LNCaP clone FGC (cell line): ENCODE measurements around the gene SBK1.

Source experiments
- DNase-seq: peaks from one replicate; pipeline ENCODE4 v3.0.0-alpha.2; 2011; ENCODE audit warnings: low read depth
- H3K4me3 ChIP-seq: 2 replicates; pipeline ENCODE4 v1.5.1; 2011; ENCODE audit warnings: mild to moderate bottlenecking, low read depth, low read length, control low read depth
- TF ChIP-seq, protein P1 (sequence below): IDR thresholded peaks from 2 replicates; pipeline ENCODE4 v1.5.1; 2012; ENCODE audit warnings: mild to moderate bottlenecking; ENCODE audit not compliant: control insufficient read depth, insufficient read depth; ENCODE audit errors: extremely low read depth

SBK1 gene

GRCh38 chr16:28304214-28304613 is 11.9 kb downstream of the SBK1 start:
- no peak for DNase-seq
- TF ChIP-seq, protein P1, sequence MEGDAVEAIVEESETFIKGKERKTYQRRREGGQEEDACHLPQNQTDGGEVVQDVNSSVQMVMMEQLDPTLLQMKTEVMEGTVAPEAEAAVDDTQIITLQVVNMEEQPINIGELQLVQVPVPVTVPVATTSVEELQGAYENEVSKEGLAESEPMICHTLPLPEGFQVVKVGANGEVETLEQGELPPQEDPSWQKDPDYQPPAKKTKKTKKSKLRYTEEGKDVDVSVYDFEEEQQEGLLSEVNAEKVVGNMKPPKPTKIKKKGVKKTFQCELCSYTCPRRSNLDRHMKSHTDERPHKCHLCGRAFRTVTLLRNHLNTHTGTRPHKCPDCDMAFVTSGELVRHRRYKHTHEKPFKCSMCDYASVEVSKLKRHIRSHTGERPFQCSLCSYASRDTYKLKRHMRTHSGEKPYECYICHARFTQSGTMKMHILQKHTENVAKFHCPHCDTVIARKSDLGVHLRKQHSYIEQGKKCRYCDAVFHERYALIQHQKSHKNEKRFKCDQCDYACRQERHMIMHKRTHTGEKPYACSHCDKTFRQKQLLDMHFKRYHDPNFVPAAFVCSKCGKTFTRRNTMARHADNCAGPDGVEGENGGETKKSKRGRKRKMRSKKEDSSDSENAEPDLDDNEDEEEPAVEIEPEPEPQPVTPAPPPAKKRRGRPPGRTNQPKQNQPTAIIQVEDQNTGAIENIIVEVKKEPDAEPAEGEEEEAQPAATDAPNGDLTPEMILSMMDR = no peak
- no peak overlapping the region for H3K4me3 ChIP-seq

DNA sequence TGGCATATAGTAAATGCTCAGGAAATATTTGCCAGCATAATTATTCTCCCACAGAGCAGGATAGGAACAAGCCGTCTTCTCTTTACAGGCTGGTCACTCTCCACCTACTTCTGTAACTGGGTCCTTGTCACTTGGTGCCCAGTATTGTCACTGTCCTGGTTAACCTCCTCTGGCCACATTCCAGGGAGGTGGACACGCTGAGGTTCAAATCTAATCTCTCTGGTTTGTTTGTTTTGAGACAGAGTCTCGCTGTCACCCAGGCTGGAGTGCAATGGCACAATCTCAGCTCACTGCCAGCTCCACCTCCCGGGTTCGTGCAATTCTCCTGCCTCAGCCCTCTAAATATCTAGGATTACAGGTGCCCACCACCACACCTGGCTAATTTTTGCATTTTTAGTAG is 15.6 kb downstream of the SBK1 start:
- no peak overlapping the region for H3K4me3 ChIP-seq
- no peak for DNase-seq
- TF ChIP-seq, protein P1 = no peak

DNA sequence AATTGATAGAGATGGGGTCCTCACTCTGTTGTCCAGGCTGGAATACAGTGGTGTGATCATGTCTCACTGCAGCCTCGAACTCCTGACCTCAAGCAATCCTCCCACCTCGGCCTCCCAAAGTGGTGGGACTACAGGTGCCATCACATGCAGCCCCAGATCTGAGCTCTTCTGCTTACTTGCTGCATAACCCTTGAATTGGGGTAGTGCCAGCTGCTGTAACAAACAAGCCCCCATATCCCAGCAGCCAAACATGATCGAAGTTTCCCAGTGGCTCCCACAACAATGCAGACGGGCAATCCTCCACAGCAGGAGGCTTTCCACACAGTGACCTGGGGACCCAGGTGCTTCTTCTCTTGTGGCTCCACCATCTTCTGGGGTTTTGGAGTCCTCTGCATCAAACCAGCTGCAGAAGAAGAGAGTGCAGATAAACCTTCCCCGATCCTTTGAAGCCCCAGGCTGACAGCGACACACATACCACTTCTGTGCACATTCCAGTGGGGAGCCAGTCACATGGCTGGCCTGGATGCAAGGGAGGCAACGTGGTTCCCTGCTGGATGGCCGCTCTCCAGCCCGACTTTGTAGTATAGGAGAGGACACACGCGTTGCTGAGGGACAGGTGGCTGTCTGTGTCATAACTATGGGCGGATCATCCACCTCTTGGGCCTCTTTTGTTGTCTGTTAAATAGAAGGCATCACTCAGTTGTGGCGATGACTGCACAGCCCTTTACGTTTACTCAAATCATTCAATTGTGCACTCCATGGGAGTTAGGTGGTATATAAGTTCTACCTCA is 16.7 kb downstream of the SBK1 start:
- DNase-seq = no peak
- H3K4me3 ChIP-seq = no peak overlapping the region
- TF ChIP-seq, protein P1 = no peak

DNA sequence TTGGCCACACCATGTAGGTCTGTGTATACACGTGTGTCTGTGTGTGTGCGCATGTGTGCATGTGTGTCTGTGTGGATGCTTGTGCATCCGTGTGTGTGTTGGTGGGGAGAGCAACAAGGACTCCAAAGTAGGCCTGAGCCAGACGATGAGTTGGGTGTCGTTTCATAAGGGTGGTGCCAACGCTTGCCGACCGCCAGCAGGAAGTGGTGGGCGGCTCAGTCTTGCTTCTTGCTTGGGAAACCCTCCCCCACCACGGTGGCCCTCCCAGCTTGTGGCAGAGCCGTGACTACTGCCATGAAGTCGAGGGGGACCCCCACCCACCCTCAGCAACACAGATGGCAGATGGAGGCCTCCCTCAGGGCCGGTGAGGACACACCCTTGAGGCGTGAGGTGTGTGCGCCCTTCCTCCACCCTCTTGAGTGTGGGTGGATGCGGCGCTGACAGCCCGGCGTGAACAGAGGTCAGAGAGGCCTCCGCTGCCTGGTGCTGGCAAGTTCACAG is 17.5 kb downstream of the SBK1 start:
- DNase-seq = no peak
- H3K4me3 ChIP-seq = no peak overlapping the region
- TF ChIP-seq, protein P1 = no peak

DNA sequence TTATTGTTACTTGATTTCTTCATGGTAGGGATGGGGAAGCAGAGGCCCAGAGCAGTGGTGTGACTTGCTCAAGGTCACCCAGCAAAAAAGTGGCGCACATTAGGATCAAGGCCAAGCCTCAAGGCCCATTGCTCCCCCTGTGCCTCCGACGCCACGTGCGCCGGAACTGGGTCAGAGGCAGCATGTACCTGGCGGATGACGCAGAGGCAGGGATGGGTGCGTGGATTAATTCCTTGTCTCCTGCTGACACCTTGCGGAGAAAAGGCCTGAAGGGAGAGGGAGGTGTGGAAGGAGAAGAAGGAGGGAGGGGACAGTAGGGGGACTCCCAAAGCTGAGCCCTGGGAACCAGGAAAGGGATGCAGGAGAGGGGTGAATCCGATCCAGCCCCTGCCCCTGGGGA is 18.5 kb downstream of the SBK1 start:
- H3K4me3 ChIP-seq = no peak overlapping the region
- TF ChIP-seq, protein P1 = no peak

DNA sequence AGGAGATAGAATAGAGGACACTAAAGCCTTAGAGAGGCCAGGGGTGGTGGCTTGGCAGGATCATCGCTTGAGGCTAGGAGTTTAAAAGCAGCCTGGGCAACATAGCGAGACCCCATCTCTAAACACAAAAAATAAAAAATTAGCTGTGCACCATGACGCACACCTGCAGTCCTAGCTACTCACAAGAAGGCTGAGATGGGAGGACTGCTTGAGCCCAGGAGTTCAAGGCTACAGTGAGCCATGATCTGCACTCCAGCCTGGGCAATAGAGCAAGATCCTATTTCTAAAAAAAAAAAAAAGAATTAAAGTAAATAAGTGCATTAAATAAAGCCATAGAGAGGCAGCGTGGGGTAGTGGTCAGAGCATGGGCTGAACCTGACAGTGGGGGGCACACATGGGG is 19.1 kb downstream of the SBK1 start:
- DNase-seq = no peak
- TF ChIP-seq, protein P1 = no peak
- no peak overlapping the region for H3K4me3 ChIP-seq

More for the DNA sequence above, 18.5 kb downstream of the SBK1 start:
- DNase-seq = no peak

DNA sequence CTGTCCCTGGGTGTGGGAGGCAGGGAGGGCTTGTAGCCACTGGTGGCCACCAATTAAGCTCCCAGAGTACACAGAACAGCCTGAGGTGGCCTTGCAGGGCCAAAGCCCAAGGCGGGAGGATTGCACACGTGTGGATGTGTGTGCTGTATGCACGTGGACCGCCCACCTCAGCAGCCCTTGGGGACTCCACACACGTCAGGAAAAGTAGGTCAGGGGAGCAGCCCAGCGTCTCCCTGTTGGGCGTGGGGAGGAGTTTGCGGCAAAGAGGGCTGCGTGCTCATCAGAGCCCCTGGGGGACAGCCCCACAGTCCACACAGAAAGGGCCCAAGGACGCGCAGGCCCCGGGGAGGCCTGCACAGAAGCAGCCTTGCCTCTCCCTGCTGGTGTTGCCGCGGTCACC is 19.6 kb downstream of the SBK1 start:
- TF ChIP-seq, protein P1 = no peak
- DNase-seq = no peak
- no peak overlapping the region for H3K4me3 ChIP-seq
